Heart right ventricle (tissue), 16 donors: ENCODE measurements around the gene BTBD9. TPM values are rescaled to one million over a fixed set of nuclear protein-coding genes. Genes with fewer than 3 reads are reported as not detected.
"Not testable (repeated sequence)": the region's sequence is repeated elsewhere in the genome, so short reads cannot be mapped to it uniquely, and the experiment has no call there.

Source experiments
- ATAC-seq, 8 donors: fragments of 200-7000 bp; cut with Tn5 transposase; one replicate each; pipeline ENCODE4 v1.9.1; 2020; ENCODE audit warnings: mild to moderate bottlenecking in 8 of 8, moderate library complexity in 8 of 8, moderate number of reproducible peaks in 1 of 8
- DNase-seq, 2 donors: peaks; one replicate each; pipeline ENCODE4 v3.0.0-alpha.2; 2020
- H3K27ac ChIP-seq, 10 donors: fragments of 200-600 bp; sonication (generic) in 2 of 10; one replicate each; pipeline versions ENCODE4 v1.5.0 to v1.8.0; 2020 to 2022; ENCODE audit warnings: mild to moderate bottlenecking in 3 of 10
- H3K27me3 ChIP-seq, 7 donors: fragments of 200-600 bp; one replicate each; pipeline ENCODE4 v1.8.0; 2021 to 2022; ENCODE audit warnings: mild to moderate bottlenecking in 2 of 7
- H3K36me3 ChIP-seq, 9 donors: fragments of 200-600 bp; sonication (generic) in 1 of 9; one replicate each; pipeline versions ENCODE4 v1.5.0 to v1.8.0; 2020 to 2022; ENCODE audit warnings: mild to moderate bottlenecking in 2 of 9
- H3K4me1 ChIP-seq, 9 donors: fragments of 200-600 bp; sonication (generic) in 1 of 9; one replicate each; pipeline versions ENCODE4 v1.5.0 to v1.8.0; 2020 to 2022; ENCODE audit warnings: mild to moderate bottlenecking in 4 of 9
- H3K4me3 ChIP-seq, 10 donors: fragments of 200-600 bp; sonication (generic) in 2 of 10; one replicate each; pipeline versions ENCODE4 v1.5.0 to v1.8.0; 2020 to 2022; ENCODE audit warnings: mild to moderate bottlenecking in 7 of 10, moderate library complexity in 2 of 10
- H3K9me3 ChIP-seq, 11 donors: fragments of 200-600 bp in 10 of 11; sonication (generic) in 2 of 11; one replicate each; pipeline versions ENCODE4 v1.5.0 to v1.8.0; 2013 to 2022; ENCODE audit warnings: mild to moderate bottlenecking in 2 of 11, control low read depth in 1 of 11, moderate library complexity in 1 of 11
- CTCF ChIP-seq, 9 donors: fragments of 200-600 bp; sonication (generic) in 2 of 9; IDR thresholded peaks; one replicate each; pipeline versions ENCODE4 v1.5.0 to v1.8.0; 2021 to 2022; ENCODE audit warnings: antibody characterized with exemption in 9 of 9, mild to moderate bottlenecking in 5 of 9, moderate library complexity in 1 of 9
- WGBS, 2 donors: extraction: QIAGEN DNeasy Blood & Tissue Kit; methylation state at CpG; one replicate each; pipeline ENCODE4 v1.1.7; 2013; ENCODE audit warnings: inconsistent platforms in 1 of 2; 5-methylcytosine and 5-hydroxymethylcytosine counted together
- intact Hi-C, 10 donors: fragments of 100-400 bp; cut with DNase I; formaldehyde crosslinking; loops; one replicate each; pipeline versions ENCODE4 v1.11.1 to v1.14.2; 2022
- polyA plus RNA-seq, 2 donors: library from polyadenylated mRNA; stranded (reverse); fragments of 200-250 nt; gene quantifications; one replicate each; pipeline ENCODE4 v1.2.3, GENCODE V29; 2013
- total RNA-seq, 10 donors: library from RNA; stranded (reverse); fragmentation: NEBNext Ultra II Directional in 3 of 10; extraction: Animal tissue kit (Norgen Biotek cat#: 25700) in 3 of 10; gene quantifications; one replicate each; pipeline versions ENCODE4 v1.2.1 to v1.2.4, GENCODE V29; 2021 to 2023
- donor health status: Arrhythmogenic right ventricular cardiomyopathy.
- donor health status: ischemic (EF 13 %, LVEDD 7.1; RV severe dilation, severe dysfunction).
- donor health status: healthy with polysubstance abuse.
- donor health status: DM: no; HTN: yes; CAD: no.
- donor health status: DM: no; HTN: no; CAD: no.
- donor health status: ischemic (EF 25% LVEDD 6.9; RV normal size, moderate dysfunction).
- donor health status: ischemic (EF 25% LVEDD 5.7; RV mildly dilated, moderate dysfunction).
- donor health status: healthy.
- donor health status: DM: yes; HTN: yes; CAD: no.
- donor health status: Ischemic cardiomyopathy.
- donor health status: ischemic (EF 35%, LVEDD 5.7; RV mildly dilated, moderate dysfunction).
- donor health status: nonischemic (EF 11% LVEDD 7.7; RV severe dilation, severe dysfunction).
- donor health status: DM: yes; HTN: yes; CAD: no.
- donor health status: PGD.
- donor health status: ischemic (EF 29% LVEDD 5.4; RV normal size, mild dysfunction).
- donor health status: nonischemic (EF 23%, LVEDD 6.1; RV moderate dilation, normal function).

BTBD9 gene
- total and polyA plus RNA-seq, 12 donors, result 4.2 to 27.7 (median 18.3) TPM

- ATAC-seq, result no peak
- 91 to 93% methylated on average over 3 of the region's 3 CpGs for WGBS, 2 donors
- Histone ChIP-seq H3K9me3 (peaks cover 0 to 11% (median 0%) of the 10 kb centered on the region in 11 donors), H3K36me3 (no peaks in the 10 kb centered on the region), H3K27me3 (no peaks in the 10 kb centered on the region), H3K4me1 (peaks cover 0 to 6% (median 0%) of the 10 kb centered on the region in 9 donors), H3K27ac (no peak overlapping the region), H3K4me3 (no peak overlapping the region)
- no peak for TF ChIP-seq CTCF (IDR thresholded peaks at IDR 0.05)
- DNase-seq, result no peak
- intact Hi-C loops, result no loop called here
Observed at GRCh38 chr6:38432079-38432478, 207.7 kb downstream of the BTBD9 start.

- ATAC-seq (no peak), DNase-seq (no peak)
- peaks cover 0 to 11% (median 0%) of the 10 kb centered on the region in 11 donors for H3K9me3 ChIP-seq
- no peaks in the 10 kb centered on the region for H3K4me1 ChIP-seq
- no peak overlapping the region for H3K4me3 ChIP-seq
- intact Hi-C loops, result no loop called here
- no peaks in the 10 kb centered on the region for H3K36me3 ChIP-seq
- WGBS, 2 donors, result 96 to 97% methylated on average over 3 of the region's 3 CpGs
- no peak overlapping the region for H3K27ac ChIP-seq
- no peaks in the 10 kb centered on the region for H3K27me3 ChIP-seq
- no peak for TF ChIP-seq CTCF (IDR thresholded peaks at IDR 0.05)
Observed at GRCh38 chr6:38429546-38429945, 210.2 kb downstream of the BTBD9 start.

GRCh38 chr6:38427492-38428210, 212.1 kb downstream of the BTBD9 start:
- DNase-seq, result no peak
- no peak for TF ChIP-seq CTCF (IDR thresholded peaks at IDR 0.05)
- Histone ChIP-seq H3K27me3 (no peaks in the 10 kb centered on the region), H3K4me1 (no peaks in the 10 kb centered on the region), H3K27ac (no peak overlapping the region), H3K36me3 (no peaks in the 10 kb centered on the region), H3K9me3 (peaks cover 0 to 10% (median 0%) of the 10 kb centered on the region in 11 donors), H3K4me3 (no peak overlapping the region)
- ATAC-seq, result no peak
- intact Hi-C loops, result no loop called here
- 56 to 71% methylated on average over 2 of the region's 2 CpGs for WGBS, 2 donors

- H3K4me3 ChIP-seq, H3K36me3 ChIP-seq, intact Hi-C loops, H3K4me1 ChIP-seq, H3K27ac ChIP-seq, H3K27me3 ChIP-seq, DNase-seq, ATAC-seq, H3K9me3 ChIP-seq: not testable (repeated sequence)
- WGBS, 2 donors, result 95% methylated on average over 11 of the region's 11 CpGs
Observed at GRCh38 chr6:38425788-38426488, 213.8 kb downstream of the BTBD9 start.

- no peak overlapping the region for H3K4me3 ChIP-seq
- no peaks in the 10 kb centered on the region for H3K27me3 ChIP-seq
- ATAC-seq (no peak), DNase-seq (no peak)
- intact Hi-C loops, result no loop called here
- H3K27ac ChIP-seq, result no peak overlapping the region
- no peaks in the 10 kb centered on the region for H3K9me3 ChIP-seq
- WGBS, 2 donors, result 77 to 87% methylated on average over 4 of the region's 4 CpGs
- no peaks in the 10 kb centered on the region for H3K4me1 ChIP-seq
- H3K36me3 ChIP-seq, result no peaks in the 10 kb centered on the region
- TF ChIP-seq CTCF (IDR thresholded peaks at IDR 0.05), result no peak
Observed at GRCh38 chr6:38423746-38424145, 216.0 kb downstream of the BTBD9 start.
